ENCODE data around the gene ENOX1.
"Not testable (repeated sequence)": the region's sequence is repeated elsewhere in the genome, so short reads cannot be mapped to it uniquely, and the experiment has no call there.

Gene ENOX1

DNA sequence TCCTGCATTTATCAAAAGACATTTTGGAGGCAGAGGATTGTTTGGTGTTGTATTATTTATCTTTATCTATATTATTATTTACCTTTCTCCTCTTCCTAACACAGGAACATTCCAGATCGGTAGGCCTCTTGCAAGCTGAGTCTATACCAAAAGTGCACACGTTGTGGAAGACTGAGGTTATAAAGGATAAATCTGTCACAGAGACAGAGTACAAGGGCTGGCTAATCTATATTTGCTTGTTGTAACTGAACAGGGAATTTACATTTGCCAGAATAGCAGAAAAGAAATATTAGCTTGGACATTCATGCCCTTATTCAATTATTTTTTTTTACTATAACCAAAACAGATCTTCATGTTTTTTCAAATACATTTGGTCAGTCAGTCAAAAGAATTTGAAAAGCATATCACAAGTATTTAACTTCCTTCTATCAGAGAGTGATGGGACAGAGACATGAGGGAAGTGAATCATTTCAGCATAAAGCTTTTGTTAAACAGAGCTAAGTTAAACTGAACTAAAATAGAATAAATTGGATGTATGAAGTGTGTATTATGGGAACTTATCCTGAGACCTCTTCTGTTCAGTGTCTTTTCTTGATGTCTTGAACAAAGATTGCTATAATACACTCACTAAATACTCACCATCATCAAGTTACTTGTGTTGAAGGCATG is 410.8 kb downstream of the ENOX1 start:
- DNase-seq = no peak

DNA sequence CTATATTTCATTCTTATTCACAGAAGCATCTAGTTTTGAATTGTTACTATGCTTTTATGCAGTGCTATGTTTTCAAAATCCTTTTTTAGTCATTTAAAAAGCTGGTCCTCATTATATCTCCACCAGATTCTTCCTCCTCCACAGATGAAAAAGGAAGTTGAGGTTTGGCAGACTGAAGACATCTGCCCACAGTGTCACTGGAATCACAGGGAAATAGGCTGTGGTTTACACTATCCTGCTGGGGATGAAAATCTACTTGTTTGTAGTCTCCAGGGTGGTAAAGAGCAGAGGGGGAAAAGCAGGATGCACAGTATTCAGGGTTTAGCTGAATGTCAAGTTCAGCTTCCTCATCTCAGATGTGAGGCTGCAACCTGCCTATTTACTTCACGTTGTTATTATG is 412.2 kb downstream of the ENOX1 start:
- DNase-seq = no peak

DNA sequence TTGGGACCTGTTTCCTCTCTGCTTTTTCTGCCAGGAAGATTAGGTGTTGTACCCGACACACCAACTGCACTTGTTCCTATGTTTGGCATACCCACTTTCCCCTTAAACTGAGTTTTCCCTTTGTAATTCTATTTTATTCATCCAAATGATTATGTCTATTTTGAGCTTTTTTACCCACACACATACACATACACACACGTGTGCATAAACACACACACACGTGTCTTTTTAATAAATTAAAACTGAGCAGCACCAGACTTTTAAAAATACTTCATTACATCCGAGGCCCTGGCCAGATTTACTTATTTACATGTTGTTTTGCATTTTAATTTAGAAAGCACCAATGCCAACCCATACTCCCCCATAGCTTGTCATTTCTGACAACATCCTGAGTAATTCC is 413.4 kb downstream of the ENOX1 start:
- no peak for DNase-seq

DNA sequence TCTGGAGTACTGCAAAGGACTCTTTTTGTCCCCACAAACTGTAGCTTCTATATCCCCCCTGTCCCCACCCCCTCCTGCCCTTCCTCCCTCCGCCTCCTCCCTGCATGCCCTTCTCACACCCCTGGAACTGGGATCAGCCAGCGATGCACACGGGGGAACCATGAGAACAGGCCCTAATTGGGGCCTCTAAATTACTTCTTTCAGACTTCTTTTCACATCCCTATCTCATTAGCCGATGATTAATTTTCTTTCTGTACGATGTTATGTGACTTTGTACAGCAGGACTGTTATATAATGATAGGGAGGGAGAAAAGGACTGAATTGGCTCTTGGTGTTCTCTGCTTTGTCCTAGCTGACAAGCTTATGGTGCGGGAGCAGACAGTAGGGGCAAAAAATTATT is 415.9 kb downstream of the ENOX1 start:
- DNase-seq = no peak

DNA sequence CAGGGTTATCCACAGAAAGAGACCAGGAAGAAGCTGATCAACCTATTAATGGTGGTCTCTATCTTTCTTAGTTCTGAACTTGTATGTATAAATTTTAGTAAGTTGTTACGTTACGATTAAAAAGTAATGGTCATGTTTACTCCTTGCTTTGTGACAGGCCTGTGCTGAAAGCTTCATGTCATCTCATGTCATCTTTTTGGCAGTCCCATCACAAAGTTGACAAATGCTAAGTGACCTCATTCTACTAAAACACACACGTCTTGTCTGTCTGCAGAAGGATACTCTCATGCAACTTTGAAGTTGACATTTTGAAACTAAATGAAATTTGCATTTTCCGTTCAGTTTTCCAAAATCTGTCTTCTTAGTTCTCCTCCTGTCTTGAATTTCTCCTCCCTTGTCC is 417.5 kb downstream of the ENOX1 start:
- no peak for DNase-seq

DNA sequence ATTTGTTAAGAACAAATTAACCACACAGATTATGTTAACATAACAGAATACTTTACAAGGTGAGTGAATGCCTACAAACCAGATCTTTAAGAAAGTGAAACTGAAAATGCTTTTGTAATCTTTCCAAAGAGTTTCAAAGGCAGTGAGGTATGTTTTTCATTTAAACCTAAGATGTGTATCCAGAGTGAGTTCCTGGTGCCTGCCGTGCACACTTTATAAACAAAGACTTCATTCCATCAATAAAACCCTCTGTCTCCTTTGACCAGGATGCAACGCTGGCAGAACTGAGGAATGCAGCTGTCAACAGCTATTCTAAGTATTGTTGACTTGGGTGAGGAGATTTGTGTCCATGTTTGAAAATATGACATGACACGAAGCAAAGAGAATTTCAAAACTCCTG is 418.8 kb downstream of the ENOX1 start:
- DNase-seq = no peak

DNA sequence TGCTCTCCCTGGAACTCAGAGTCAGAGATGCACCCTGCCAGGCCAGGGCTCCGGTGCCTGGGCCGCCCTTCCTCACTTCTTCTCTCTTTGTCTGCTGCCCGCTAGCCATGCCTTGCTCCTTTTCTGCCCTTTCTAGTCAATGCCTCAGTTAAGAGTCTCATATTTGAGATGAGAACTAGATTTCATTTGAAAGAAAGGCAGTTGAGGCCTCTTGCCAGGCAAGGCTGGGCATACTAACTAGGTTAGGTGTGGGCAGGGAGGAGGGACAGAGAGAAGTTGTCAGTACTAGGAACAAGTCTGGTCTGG is 421.8 kb downstream of the ENOX1 start:
- DNase-seq = no peak

DNA sequence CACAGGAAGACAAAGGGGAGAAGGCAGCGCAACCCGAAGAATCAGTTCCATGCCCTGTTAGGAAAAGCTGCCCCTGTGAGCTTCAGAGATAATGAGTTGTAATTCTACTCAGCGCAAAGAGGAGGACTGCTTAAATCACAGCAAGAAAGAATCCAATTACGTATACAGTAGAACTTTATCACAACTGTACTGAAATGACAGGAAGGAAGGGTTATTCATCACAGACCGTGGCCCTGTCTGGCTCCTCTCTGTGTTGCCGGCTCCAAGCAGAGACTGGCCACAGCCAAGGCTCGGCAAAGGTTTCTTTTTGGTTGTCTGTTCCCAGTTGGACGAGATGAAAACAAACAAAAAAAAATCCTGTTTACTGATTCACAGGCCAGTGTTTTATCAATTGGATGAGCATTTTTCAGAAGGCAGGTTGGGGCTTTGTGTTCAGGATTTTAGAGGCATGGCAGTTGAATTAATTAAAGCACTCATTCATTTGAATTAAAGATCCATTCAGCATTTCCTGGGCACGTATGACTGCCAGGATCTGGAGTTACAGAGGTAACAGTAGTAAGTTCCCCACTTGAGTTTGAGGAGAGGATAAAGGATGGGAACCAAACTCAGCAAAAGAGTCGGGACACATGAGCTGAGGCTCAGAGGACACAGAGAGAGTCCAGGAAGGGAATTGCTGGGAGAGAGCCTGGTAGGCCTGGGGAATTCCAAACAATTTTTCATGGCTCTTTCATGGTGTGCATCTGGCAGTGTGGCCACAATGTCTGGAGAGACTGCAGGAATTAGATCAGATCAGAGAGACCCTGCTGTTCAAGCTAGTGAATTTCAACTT is 422.3 kb downstream of the ENOX1 start:
- DNase-seq = no peak

DNA sequence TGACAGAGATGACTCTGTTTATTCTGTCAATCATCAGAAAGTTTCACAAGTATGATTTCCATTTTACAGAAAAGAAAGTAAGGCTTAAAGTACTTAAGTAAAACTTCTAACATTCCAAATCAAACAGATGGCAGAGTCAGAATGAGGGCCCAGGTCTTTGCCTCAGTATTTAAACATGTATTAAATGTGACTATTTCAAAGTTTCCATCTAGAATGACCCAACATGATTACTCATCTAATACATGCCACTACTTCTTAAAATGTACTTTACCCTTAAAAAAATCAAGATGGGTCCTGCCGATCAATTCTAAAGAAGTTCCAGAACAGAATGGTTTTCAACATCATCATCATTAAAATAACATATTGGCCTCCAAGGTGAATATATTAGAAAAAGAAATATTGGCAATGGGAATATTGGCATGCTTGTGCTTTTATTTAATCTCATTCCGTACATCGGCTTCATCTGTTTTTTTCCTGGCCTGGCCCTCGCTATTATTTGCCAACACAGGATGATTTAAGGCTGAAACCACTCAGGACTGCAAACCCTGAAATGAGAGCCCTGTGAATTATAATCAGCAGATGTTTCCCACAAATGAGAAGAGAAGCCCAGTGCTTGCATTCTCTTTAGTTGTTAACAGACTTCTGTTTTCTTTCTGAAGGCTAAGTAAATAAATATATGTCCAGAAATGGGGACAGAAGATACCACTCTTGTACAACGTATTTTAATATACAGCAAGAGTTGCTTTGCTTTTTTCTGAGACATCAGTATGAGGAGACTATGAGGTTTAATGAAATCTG is 423.4 kb downstream of the ENOX1 start:
- no peak for DNase-seq

DNA sequence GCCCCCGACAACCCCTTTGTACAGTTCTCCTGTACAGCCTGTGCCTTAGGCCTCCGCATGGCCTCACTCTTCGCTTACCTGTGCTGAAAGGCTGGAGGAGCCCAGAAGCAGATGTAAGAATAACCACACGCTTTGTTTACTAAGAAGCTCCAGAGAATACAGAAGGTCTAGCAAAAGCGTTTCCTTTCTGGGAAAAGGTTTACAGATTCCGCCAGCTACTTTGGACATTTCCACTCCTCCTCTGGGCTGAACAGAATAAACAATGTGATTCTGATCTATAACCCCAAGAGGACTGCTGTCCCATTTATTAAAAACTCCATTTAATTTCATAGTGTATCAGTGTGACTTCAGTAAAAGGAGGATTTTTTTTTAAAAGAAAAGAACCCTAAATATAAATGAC is 424.2 kb downstream of the ENOX1 start:
- DNase-seq = no peak

DNA sequence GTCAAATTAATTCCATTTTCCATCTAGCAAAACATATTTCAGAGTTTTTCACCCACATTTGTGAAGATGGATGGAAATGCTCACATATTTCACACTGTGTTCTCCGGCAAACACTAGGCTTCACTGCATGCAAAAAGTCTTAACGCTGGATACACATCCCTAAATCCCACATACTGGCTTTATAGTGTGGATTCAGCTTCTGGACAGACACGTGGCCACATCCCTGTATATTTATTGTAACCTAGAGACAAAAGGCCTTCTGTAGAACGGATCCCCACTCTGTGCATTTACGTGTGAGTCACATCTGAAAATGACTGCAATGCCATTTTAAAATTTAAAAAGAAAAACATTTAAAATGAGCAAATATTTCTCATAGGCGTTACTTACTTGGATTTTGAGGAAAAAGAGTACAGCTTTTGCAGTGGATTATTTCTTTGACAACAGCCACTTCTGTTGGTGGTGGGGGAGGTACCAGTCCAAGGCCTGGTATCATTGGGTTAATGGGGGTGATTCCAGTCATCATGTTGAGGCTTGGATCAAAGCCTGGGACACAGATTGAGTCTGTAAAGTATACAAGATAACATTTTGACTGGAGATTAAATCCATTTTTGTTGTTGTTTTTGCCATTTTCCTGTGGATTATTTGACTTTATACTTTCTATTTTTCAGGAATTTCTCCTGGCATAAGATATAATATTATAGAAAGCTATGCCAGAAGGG is 425.7 kb downstream of the ENOX1 start:
- DNase-seq = no peak

DNA sequence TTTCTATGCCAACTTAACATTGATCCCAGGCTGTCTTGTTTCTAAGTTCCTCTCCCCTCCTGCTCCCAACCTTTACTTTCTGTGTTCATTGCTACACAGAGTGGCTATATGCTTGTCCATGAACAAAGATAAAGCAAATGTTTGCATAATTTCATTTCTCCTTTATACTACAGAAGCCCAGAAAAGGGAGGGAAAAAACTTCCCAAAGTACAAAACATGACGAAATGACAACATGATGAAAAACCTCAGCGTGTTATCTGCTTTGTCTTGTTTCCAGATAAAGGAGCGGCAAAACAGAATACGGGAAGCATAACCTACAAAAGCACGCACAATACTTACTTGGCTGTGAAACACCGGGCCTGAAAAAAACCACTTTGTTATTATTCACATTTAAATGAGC is 426.6 kb downstream of the ENOX1 start:
- no peak for DNase-seq

DNA sequence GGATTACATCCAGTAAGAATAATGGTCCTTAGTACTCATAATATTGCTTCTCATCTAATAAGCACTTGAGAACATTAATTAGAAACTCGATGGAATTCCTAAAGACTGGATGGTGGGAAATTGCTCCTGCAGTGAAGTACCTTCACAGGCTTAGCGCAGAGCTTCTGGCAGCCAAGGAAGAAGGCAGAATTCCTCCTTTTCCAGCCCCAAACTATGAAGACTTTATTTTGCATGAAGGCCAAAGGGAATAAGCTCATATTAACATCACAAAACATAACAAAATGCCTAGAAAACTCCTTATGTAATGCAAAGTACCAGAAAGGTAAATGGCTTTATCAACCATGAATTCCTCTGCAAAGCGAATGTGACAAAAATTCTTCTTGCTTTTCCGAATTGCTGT is 427.2 kb downstream of the ENOX1 start:
- no peak for DNase-seq

DNA sequence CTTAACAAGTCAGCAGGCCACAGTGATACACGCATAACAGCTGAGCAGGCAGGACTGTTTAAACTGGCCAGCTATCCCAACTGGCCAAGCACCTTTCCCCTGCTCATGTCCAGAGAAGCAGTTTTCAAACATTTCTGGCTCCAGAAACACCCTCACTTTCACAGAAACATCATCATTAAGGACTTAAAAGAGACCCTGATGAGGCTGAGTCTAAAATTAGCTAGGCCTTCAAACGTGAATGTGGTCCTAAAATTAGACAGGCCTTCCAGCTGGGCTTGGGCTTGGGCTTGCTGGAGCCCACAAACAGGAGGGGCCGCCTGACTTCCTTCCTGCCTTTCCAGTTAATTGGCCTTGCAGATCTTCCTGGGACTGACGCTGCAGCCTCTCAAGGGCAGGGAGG is 429.2 kb downstream of the ENOX1 start:
- no peak for DNase-seq

DNA sequence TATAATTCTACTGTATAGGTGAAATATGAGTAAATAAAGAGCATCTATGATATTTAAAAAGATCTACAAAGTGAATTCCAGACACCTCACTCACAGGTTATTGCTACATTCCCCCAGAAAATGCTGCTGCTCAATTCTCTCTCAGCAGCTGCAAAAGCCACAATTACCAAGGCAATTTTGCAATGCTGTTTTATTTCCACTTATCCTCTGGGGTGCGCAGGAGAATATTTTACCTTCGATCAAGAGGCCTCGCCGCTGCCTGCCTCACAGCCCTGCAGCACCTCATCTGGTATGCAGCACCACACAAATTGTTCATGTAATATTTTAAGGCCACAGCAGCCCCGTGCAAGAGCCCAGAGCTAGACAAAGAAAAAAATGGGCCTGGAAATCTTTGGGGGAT is 430.2 kb downstream of the ENOX1 start:
- DNase-seq = no peak

DNA sequence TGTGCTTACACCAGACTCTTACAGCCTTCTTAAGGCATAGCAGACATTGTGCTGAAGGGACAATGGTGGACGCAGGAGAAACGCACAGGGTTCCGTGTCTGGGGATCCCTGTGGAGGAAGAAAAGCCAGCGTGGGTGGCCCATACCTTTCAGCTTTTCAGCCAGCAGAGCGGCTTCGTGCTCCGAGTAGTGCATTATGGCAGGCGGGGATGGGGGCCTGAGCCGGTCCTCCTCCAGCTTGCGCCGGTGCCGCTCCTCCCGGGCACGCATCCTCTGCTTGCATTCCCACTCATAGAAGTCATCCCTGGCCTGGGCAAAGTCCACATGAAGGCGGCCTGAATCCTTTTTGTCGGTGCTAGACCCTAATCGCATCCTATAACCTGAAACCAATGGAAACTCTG is 431.0 kb downstream of the ENOX1 start:
- DNase-seq = no peak

DNA sequence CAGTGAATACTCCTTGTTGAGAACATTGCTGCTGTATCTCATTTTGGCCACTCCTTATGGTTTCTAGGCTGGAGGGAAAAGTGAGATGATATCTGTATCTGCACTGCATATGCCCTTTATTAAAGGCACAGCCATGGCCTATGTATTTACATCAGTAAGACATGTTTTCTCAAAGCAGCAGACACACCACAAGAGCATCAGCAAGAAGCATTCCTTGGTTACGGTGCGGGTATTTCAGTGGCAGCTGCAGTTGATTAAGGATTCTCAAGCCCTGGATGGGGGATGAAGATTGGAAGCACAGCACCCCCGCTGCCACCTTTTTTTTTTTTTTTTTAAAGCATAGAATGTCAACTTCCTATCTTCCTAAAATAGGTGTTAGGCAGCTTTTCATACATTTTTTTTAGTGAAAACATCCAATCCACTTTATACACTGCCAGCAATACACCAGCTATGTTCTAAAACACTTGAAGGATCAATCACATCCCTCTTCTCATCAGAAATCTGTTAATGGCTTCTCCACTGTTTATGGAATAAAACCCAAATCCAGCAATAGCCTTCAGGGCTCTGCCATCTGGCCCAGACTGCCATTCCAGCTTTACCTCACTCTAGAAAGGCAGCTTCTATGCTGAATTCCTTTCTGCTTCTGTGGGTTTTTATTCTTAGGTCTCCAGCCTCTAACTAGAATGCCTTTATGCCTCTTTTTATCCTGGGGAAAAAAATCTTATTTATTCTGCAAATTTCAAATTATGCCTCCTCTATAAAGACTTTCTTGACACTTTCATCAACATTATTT is 432.4 kb downstream of the ENOX1 start:
- DNase-seq = no peak

DNA sequence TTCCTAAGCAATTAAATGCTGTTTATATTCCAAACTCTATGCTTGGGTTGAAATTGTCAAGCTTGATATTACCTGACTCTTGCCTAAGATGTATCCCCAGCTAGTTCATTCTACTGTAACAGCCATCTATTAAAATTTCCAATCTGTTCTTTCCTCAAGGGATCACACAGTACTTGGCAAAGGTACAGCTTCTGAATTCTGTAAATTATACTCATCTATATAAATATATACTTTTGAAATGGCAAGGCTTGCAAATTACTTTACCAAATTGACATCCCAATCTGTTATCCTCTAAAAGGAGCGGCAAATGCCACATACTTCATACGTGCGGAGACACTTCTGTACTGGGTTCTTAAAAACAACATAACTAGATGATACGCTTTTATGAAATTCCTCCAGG is 433.1 kb downstream of the ENOX1 start:
- no peak for DNase-seq

DNA sequence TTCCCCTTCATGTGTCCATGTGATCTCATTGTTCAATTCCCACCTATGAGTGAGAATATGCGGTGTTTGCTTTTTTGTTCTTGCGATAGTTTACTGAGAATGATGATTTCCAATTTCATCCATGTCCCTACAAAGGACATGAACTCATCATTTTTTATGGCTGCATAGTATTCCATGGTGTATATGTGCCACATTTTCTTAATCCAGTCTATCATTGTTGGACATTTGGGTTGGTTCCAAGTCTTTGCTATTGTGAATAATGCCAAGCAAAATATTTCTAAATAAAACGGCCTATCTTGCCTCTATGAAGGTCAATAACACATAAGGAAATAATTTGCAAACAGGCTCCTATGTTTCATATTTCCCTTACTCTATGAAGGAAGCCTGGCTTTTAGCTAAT is 435.2 kb downstream of the ENOX1 start:
- DNase-seq = not testable (repeated sequence)

DNA sequence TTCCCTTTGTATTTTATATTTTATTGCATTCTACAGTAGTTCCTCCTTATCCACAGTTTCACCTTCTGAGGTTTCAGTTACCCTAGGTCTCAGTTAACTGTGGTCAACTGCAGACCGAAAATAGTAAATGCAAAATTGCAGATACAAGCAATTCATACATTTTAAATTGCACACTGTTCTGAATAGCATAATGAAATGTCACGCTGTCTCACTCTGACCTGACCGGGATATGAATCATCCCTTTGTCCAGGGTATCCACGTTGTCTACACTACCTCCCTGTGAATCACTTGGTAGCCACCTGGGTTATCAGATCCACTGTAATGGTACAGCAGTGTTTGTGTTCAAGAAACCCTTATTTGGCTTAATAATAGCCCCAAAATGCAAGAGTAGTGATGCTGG is 438.4 kb downstream of the ENOX1 start:
- DNase-seq = no peak

DNA sequence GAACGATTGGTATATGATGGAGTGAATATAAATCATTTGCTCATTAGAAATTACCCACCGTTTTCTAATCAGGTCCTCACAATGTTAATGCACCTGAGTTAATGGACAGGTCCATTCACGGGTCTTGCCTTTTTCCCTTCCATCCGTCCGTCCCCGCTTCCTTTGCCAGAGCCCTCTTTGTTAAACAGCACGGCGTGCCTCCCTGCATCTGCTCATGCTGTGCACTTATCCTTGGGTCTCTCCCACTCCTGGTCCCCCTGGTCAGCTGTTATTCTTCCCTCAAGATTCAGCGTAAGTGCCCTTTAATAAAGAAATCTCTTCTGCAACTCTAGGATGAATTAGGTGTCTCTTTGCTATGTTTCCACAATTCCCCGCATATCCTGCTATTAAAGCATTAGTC is 438.9 kb downstream of the ENOX1 start:
- no peak for DNase-seq

DNA sequence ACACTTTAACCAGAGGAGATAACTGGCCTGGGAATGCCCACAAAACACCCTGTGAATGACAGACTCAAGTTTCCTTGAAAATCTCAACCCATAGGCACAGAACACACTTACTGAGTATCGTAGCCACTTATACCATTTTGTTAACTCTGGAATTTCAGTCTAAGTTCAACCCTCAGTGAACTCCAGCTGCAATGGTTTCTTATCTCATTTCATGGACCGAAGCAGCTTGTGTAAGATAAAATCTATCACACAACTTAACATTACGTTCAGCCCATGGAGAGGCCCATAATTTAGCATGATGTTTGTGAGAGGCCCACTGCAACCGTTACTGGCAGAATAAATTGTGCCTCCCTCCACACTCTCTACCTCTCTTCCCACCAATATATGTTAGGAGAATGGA is 440.3 kb downstream of the ENOX1 start:
- no peak for DNase-seq

DNA sequence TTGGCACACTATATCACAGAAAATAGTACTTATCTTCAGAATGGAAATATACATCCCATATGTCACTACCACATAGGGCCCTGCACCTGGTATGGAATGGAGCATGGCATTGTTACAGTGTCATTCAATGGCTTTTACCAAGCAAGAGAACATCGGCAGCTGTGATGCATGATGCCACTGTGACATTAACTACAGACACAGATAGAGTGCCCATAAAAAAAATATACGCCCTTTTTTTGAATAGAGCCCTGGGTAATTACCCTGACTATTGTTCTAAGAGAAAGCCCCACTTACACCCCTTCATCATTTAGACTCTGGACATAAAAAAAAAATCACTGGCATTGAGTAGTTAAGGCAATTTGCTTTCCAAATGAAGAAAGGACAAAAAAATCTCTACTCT is 443.1 kb downstream of the ENOX1 start:
- DNase-seq = no peak
